ENCODE measurements around the gene IDH2. TPM values are rescaled to one million over a fixed set of nuclear protein-coding genes. Genes with fewer than 3 reads are reported as not detected.

IDH2 gene
- total and polyA plus RNA-seq, 2 of the 13 experiments (the other 11 are each of a cell fraction or from before 2014, with no cell fraction given), result 121 to 145 TPM

DNA sequence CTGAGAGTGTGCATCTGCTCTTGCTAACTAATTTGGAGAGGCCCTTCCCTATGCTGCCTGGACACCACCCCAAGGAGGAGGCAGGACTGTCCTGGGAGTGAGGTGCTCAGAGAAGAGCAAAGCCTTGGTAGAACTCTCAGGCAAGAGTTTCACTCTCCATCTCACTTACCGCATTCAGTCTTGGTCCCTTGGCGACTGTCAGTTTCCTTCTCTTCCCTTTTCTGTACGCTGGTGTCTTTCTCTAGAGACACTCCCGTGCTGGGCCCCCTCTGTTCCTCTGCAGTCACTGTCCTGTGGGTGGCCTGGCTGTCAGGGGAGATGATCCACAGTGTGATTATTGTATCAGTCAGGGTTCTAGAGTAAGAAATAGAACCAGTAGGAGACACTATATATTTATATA is 44.0 kb downstream of the IDH2 start:
- no peak overlapping the region for H3K4me3 ChIP-seq (replicated peaks in 1 of 3; ENCODE audit: insufficient read depth in 1 of 3, low read depth in 2 of 3, low read length in 3 of 3)
- DNase-seq (ENCODE audit: low spot score) (no peak), ATAC-seq (no peak), FAIRE-seq (no peak)
- POLR2A ChIA-PET, result no interaction called here
- H3K27me3 ChIP-seq (ENCODE audit: control insufficient read depth in 1 of 2, insufficient read depth in 2 of 2, low read length in 2 of 2), result no peaks in the 10 kb centered on the region
- in situ Hi-C loops (cut with HindIII; ENCODE audit: extremely low pct_ligation_motif_present, low pct_unique_long_range_greater_than_20kb), result no loop called here
- no peak overlapping the region for H3K9ac ChIP-seq (ENCODE audit: insufficient read depth, low read depth, low read length)
- no TSS peak for BruUV-seq (replicated peaks)
- CTCF ChIA-PET (ENCODE audit: low intra/inter-chr PET ratio, low total read pairs), result no interaction called here
- H3K27ac ChIP-seq (ENCODE audit: extremely low read length, insufficient read depth, low read length), result no peak overlapping the region
- no peak overlapping the region for H3K4me2 ChIP-seq (ENCODE audit: low read depth, low read length)
- H3K36me3 ChIP-seq (replicated peaks in 1 of 2; ENCODE audit: control insufficient read depth in 1 of 2, insufficient read depth in 2 of 2, low read length in 2 of 2), result no peaks in the 10 kb centered on the region
- H4K20me1 ChIP-seq (ENCODE audit: insufficient read depth, low read length), result peaks cover 13% of the 10 kb centered on the region
- H3K9me3 ChIP-seq (ENCODE audit: low read length), result no peaks in the 10 kb centered on the region
- peaks cover 44% of the 10 kb centered on the region for H3K4me1 ChIP-seq (ENCODE audit: insufficient read depth, low read length)
- H2AFZ ChIP-seq (ENCODE audit: low read length), result no peak overlapping the region
- no peak for TF ChIP-seq ZFP82 (CRISPR knock-in tag; IDR thresholded peaks at IDR 0.05; ENCODE audit: borderline replicate concordance)
- TF ChIP-seq ZNF619 (CRISPR knock-in tag; IDR thresholded peaks at IDR 0.05), result no peak
- TF ChIP-seq, protein P1, sequence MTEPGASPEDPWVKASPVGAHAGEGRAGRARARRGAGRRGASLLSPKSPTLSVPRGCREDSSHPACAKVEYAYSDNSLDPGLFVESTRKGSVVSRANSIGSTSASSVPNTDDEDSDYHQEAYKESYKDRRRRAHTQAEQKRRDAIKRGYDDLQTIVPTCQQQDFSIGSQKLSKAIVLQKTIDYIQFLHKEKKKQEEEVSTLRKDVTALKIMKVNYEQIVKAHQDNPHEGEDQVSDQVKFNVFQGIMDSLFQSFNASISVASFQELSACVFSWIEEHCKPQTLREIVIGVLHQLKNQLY (CRISPR knock-in tag; IDR thresholded peaks at IDR 0.05), result no peak
- no peak for TF ChIP-seq ZNF501 (CRISPR knock-in tag; IDR thresholded peaks at IDR 0.05)
- no peak for TF ChIP-seq ZSCAN12 (CRISPR knock-in tag; IDR thresholded peaks at IDR 0.05)
- TF ChIP-seq ZNF639 (CRISPR knock-in tag; conservative IDR thresholded peaks at IDR 0.05), result no peak
- no peak for TF ChIP-seq ZSCAN30 (CRISPR knock-in tag; IDR thresholded peaks at IDR 0.05)
- no peak for TF ChIP-seq YEATS2 (CRISPR knock-in tag; IDR thresholded peaks at IDR 0.05; ENCODE audit: borderline replicate concordance)
- TF ChIP-seq ARID3A (IDR thresholded peaks at IDR 0.05; ENCODE audit: low read depth, low read length), result no peak
- intact Hi-C loops (cut with micrococcal nuclease; ENCODE audit: unreplicated experiment), result no loop called here
- peaks cover 3% of the 10 kb centered on the region for H3K79me2 ChIP-seq (ENCODE audit: insufficient read depth, low read length)
- WGBS (ENCODE audit: low lambda C conversion rate), result 96% methylated on average over 4 of the region's 4 CpGs
